HG03280 (cell line): Measurements from ENCODE around the gene AMY1C.
"Not testable (repeated sequence)": the region's sequence is repeated elsewhere in the genome, so short reads cannot be mapped to it uniquely, and the experiment has no call there.

Source experiments
- ATAC-seq: cut with Tn5 transposase; IDR thresholded peaks from one replicate; pipeline ENCODE4 v1.9.1; 2021; ENCODE audit warnings: mild to moderate bottlenecking, moderate library complexity; ENCODE audit not compliant: unreplicated experiment

Gene AMY1C

DNA sequence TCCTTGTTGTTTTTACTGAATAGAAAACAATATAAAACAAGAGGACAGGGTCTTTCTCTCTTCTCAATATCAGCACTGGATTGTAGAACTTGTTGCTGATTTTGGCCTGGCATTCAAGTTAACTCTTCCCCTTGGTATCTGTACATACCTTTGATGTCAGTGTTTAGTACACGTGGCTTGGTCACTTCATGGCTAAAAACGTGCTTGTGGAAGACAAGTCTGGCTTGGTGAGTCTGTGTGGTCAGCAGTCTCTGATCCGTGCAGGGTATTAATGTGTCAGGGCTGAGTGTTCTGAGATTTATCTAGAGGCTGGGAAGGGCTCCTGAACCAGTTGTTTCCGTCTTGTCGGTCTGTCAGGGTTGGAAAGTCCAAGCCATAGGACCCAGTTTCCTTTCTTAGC, at the start of gene AMY1C:
Gene AMY1C (plus strand): TSS at position 301 of the 400 bp plus-strand sequence. CDS start 572 bp downstream, outside the sequence.
- not testable (repeated sequence) for ATAC-seq

DNA sequence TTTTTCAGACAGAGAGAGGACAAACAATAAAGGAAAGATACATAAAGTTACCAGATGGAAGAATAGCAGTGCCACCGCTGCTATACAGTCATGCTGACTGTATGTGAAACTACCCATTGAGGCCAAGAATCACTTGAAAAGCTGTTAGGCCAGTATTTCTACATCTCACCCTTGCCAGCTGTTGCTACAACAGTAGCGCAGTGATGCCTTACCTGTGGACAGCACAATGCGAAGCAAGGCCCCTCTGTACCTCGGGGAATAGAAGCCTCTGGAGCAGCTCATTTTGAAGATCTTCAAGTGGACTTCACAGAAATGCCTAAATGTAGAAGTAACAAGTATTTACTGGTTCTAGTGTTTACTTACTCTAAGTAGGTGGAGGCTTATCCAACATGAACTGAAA, 49.0 kb upstream of the AMY1C start:
- ATAC-seq = not testable (repeated sequence)

DNA sequence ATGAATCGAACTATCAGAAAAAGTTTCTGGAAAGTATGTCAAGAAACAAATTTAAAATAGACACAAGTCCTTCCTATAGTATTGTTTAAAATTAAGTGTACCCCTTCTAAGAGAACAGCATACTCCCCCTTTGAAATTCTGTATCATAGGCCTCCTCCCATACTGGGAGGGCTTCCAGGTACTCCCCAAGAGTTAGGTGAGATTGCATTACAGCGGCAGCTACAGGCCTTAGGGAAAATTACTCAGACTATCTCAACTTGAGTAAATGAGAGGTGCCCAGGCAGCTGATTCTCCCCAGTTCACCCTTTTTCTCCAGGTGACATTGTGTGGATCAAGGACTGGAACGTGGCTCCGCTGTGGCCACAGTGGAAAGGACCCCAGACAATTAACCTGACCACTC, 48.4 kb upstream of the AMY1C start:
- not testable (repeated sequence) for ATAC-seq

DNA sequence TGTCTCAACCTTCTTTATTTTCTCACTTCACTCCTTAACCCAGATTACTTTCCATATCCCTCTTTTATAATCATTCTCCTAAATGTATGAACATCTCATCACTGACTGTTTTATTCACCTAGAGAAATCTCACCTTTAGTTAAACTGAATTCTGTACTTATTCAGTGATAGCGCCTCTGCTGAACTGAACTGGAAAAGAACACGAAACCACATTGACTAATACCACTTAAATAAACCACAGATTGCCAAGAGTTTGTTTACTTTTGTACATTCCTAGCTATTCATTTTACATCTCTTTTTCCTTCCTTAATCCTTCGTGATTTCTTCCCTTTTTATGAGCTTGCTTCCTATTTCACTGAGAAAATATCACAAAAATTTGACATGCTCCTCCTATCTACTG, 42.0 kb upstream of the AMY1C start:
- not testable (repeated sequence) for ATAC-seq

DNA sequence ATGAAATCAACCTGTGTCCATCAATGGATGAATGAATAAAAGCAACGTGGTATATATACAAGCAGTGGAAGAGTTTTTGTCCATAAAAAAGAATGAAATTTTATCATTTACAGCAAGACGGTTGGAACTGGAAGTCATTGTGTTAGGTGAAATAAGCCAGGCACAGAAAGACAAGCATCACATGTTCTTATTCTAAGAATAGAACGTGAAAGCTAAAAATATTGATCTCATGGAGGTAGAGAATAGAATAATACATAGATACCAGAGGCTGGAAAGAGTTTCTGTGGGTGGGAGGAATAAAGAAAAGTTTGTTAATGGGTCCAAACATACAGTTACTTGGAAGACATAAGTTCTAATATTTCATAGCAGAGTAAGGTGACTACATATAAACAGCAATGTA, 39.3 kb upstream of the AMY1C start:
- ATAC-seq = not testable (repeated sequence)

DNA sequence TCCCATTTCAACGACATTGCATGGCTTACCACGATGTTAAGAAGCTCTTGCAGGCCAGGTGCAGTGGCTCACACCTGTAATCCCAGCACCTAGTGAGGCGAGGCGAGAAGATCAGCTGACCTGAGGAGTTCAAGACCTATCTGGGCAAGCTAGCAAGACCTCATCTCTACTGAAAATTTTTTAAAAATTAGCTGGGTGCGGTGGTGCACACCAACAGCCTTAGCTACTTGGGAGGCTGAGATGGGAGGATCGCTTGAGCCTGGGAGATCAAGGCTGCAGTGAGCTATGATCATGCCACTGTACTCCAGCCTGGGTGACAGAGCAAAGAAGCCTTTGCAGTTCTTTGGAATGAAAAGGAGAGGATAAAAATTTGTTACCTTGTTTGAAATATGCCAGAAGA, 32.3 kb upstream of the AMY1C start:
- ATAC-seq = not testable (repeated sequence)

DNA sequence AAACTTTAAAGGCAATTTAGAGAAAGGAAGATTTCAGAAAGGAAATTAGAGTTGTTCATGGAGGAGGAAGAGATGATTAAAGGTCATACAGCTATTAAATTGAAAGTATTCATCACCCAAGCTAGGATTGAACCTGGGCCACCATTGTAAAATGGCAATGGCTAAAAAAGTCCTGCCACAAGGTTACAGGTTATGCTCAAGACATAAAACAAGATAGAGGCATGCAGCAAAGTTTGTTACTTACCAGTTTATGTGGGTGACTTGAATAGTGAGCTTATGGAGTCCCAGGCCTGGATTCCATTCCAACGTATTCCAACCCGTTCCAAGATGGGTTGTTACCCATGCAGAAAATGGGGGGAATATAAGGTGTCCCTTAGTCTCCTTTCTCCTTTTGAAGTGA, 28.2 kb upstream of the AMY1C start:
- not testable (repeated sequence) for ATAC-seq

DNA sequence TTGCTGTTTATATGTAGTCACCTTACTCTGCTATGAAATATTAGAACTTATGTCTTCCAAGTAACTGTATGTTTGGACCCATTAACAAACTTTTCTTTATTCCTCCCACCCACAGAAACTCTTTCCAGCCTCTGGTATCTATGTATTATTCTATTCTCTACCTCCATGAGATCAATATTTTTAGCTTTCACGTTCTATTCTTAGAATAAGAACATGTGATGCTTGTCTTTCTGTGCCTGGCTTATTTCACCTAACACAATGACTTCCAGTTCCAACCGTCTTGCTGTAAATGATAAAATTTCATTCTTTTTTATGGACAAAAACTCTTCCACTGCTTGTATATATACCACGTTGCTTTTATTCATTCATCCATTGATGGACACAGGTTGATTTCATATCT, 14.4 kb upstream of the AMY1C start:
- not testable (repeated sequence) for ATAC-seq

DNA sequence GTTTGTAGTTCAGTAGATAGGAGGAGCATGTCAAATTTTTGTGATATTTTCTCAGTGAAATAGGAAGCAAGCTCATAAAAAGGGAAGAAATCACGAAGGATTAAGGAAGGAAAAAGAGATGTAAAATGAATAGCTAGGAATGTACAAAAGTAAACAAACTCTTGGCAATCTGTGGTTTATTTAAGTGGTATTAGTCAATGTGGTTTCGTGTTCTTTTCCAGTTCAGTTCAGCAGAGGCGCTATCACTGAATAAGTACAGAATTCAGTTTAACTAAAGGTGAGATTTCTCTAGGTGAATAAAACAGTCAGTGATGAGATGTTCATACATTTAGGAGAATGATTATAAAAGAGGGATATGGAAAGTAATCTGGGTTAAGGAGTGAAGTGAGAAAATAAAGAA, 11.7 kb upstream of the AMY1C start:
- ATAC-seq = not testable (repeated sequence)

DNA sequence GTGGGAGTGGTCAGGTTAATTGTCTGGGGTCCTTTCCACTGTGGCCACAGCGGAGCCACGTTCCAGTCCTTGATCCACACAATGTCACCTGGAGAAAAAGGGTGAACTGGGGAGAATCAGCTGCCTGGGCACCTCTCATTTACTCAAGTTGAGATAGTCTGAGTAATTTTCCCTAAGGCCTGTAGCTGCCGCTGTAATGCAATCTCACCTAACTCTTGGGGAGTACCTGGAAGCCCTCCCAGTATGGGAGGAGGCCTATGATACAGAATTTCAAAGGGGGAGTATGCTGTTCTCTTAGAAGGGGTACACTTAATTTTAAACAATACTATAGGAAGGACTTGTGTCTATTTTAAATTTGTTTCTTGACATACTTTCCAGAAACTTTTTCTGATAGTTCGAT, 5.2 kb upstream of the AMY1C start:
- ATAC-seq = not testable (repeated sequence)

DNA sequence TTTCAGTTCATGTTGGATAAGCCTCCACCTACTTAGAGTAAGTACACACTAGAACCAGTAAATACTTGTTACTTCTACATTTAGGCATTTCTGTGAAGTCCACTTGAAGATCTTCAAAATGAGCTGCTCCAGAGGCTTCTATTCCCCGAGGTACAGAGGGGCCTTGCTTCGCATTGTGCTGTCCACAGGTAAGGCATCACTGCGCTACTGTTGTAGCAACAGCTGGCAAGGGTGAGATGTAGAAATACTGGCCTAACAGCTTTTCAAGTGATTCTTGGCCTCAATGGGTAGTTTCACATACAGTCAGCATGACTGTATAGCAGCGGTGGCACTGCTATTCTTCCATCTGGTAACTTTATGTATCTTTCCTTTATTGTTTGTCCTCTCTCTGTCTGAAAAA, 4.7 kb upstream of the AMY1C start:
- ATAC-seq = not testable (repeated sequence)

DNA sequence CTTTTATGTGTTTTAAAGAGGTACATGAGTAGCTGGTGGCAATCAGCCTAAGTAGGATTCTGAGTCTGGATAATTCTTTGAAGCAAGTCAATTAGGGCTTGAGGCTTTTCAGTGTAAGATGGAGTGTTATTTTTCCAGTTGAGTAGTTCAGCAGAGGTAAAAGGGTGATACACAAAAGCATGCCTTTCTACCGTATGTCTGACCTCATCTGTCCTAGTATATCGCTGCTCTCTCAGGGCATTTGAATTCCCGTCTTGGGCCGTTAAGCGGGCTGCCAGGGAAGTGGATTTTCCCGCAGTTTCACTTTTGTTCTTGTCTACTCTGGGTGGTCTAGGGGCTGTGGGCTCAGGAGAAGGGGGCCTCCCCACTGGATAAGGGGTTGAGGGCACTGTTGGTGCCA, 1.4 kb upstream of the AMY1C start:
- ATAC-seq = not testable (repeated sequence)

DNA sequence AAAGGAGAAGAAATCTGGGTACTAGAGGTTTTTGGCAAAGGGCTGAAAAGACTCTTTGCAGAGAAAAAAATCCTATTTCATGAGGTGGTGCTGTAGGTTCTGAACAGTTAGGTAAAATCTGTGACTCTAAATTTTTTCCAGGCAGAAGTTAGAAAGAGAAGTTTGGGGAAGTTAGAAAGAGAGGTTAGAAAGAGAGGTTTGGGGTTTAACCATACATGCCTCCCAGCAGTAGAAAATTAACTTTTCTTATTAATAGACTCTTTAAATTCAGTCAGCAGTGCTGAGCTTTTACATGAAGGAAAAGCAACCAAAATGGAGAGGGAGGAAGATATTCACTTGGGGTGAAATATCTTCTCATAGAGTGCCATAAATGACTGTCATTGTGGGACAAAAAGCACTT, 12.2 kb downstream of the AMY1C start:
- ATAC-seq = no peak

DNA sequence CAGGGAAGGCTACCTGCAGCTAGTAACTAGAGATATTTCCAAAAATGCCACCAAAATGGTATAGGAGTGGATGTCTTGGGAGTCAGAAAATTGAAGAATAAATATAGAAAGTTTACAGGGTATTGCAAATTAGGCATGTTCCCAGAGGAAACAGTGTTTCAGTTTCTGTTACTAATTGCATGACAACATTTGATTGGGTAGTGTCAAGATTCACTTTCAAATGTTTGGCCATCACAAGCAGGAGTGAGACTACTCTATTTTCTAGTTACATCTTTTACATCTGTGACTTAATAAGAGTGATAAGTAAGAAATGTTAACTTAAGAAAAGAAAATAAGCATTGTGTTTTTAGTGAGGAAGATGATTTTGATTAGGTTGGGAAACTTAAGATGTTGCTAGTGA, 30.2 kb downstream of the AMY1C start:
- no peak for ATAC-seq

DNA sequence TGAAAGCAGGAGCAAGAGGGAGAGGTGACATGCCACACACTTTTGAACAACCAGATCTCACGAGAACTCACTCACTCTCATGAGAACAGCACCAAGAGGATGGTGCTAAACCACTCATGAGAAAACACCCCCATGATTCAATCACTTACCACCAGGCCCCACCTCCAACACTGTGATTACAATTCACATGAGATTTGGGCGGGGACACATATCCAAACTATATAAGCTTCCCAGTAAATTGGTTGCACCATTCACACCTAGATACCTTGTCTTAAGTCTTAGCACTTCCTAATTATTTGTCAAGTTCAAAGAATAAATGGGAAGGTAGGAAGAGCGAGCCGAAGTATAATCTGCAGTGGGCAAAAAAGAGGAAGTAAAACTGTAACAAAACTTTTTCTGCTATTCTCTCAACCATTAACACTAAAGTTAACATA, 34.3 kb downstream of the AMY1C start:
- peak; percentile 46 for ATAC-seq

DNA sequence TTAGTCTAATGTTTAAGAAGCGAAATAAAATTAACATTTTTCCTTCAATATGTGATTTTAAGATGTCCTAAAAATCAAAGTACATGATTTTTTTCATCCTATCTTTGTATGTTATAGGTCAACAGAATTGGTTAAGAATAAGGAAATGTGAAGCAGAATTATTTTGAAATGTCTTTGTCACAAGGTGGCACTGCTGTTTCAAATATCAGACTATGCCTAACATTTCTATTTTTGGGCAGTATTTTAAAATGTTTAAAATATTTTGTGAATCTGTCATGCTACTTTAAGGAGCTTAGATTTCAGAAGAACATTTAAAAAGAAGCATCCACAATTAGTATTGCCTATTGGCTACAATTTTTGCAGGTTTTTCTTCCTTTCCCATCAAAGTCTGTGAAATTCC, 38.7 kb downstream of the AMY1C start:
- no peak for ATAC-seq

DNA sequence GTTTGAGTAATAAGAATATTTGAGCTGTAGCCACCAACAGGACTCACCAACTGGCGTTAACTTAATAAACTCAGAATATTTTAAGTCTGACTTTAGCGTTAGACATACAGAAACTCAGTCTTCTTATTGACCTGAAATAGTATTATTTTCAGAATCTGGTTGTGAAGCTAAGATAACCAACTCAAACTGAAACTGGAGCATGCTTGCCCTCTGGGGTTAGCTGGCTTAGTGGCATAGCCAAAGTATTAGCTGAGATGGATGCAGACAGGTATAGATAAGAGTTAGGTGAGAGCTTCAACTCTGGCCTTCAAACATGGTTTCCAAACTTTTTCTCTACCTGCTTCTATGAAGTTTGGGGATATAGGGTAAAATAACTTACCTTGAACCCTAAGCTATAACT, 40.5 kb downstream of the AMY1C start:
- no peak for ATAC-seq
